Measurements from ENCODE around the gene OOSP1. TPM values are rescaled to one million over a fixed set of nuclear protein-coding genes. Genes with fewer than 3 reads are reported as not detected.

Gene OOSP1
- total RNA-seq, 1 donor from 2014 or later = not detected

DNA sequence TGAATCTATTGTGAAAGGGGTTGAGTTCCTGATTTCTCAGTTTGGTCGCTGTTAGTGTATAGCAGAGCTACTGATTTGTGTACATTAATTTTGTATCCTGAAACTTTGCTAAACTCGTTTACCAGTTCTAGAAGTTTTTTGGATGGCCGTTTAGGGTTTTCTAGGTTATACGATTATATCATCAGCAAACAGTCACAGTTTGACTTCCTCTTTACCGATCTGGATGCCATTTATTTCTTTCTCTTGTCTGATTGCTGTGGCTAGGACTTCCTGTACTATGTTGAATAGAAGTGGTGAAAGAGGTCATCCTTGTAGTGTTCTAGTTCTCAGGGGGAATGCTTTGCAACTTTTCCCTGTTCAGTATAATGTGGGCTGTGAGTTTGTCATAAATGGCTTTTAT lies 54.2 kb downstream of the OOSP1 start:
- H3K27me3 ChIP-seq (ENCODE audit: control insufficient read depth, insufficient read depth, low read length) = no peaks in the 10 kb centered on the region
- DNase-seq (ENCODE audit: low read depth) (no peak), FAIRE-seq (no peak)

DNA sequence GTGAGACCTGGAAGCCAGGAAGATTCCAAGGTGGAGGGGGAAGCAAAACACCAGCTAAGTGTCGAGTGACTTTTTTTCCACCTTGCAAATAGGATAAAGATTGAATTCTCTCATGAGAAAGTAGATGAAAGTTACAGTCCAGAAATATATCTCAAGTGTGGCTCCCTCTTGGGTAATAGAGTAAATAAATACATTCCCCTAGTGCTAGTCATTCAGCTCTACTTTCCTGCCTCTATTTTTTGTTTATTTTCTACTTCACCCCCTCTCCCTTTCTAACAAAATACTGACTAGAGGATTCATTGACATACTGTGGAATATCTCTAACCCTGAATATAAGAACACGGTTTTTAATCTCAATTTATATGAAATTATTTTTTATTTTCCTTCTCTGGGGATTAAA lies 59.6 kb downstream of the OOSP1 start:
- DNase-seq (ENCODE audit: low read depth) (peak; percentile 38), FAIRE-seq (no peak)
- Histone ChIP-seq H3K36me3 (ENCODE audit: control insufficient read depth, insufficient read depth, low read length) (no peaks in the 10 kb centered on the region), H3K4me3 (ENCODE audit: low read depth, low read length) (no peak overlapping the region), H3K27me3 (ENCODE audit: control insufficient read depth, insufficient read depth, low read length) (no peaks in the 10 kb centered on the region)
- TF ChIP-seq CTCF (IDR thresholded peaks at IDR 0.05; ENCODE audit: insufficient read depth, low read length, severe bottlenecking) = no peak

More for the DNA sequence above, 54.2 kb downstream of the OOSP1 start:
- Histone ChIP-seq H3K4me3 (ENCODE audit: low read depth, low read length) (no peak overlapping the region), H3K36me3 (ENCODE audit: control insufficient read depth, insufficient read depth, low read length) (no peaks in the 10 kb centered on the region)
- TF ChIP-seq CTCF (IDR thresholded peaks at IDR 0.05; ENCODE audit: insufficient read depth, low read length, severe bottlenecking) = no peak

DNA sequence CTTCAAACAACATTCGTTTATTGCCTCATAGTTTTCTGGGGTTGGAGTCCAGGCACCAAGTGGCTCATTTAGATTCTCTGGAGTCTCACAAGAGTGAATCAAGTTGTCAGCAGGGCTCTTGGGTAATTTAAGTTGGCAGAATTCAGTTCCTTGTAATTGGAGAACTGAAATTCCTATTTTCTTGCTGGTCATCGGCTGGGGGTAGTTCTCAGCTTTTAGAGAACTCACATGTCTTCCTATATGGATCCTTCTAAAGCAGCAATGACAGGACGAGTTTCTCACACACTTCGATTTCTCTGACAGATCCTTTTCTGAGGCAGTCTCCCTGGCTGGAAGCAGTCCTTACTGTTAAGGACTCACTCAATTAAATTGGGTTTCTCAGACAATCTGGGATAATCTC lies 61.5 kb downstream of the OOSP1 start:
- TF ChIP-seq CTCF (IDR thresholded peaks at IDR 0.05; ENCODE audit: insufficient read depth, low read length, severe bottlenecking) = no peak
- no peak for FAIRE-seq

DNA sequence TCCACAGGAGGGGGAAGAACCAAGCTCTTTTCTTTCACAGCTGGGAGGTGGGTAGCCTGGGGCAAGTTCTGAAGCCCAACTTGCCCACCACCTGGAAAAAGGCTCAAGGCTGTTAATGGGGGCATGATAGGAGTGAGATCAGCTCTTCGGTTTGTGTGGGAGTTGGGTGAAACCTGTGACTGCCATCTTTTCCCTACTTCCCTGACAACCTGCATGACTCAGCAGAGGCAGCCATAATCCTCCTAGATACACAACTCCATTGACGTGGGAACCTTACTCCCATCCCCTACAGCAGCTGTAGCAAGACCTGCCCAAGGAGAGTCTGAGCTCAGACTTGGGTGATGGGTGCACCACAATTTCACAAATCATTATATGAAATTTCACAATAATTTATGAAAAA lies 65.5 kb downstream of the OOSP1 start:
- DNase-seq (ENCODE audit: low read depth) (no peak), FAIRE-seq (no peak)
- Histone ChIP-seq H3K4me3 (ENCODE audit: low read depth, low read length) (no peak overlapping the region), H3K27me3 (ENCODE audit: control insufficient read depth, insufficient read depth, low read length) (no peaks in the 10 kb centered on the region), H3K36me3 (ENCODE audit: control insufficient read depth, insufficient read depth, low read length) (no peaks in the 10 kb centered on the region)
- no peak for TF ChIP-seq CTCF (IDR thresholded peaks at IDR 0.05; ENCODE audit: insufficient read depth, low read length, severe bottlenecking)

More for the DNA sequence above, 61.5 kb downstream of the OOSP1 start:
- H3K4me3 ChIP-seq (ENCODE audit: low read depth, low read length) = no peak overlapping the region
- DNase-seq (ENCODE audit: low read depth) = no peak
- H3K27me3 ChIP-seq (ENCODE audit: control insufficient read depth, insufficient read depth, low read length) = no peaks in the 10 kb centered on the region
- no peaks in the 10 kb centered on the region for H3K36me3 ChIP-seq (ENCODE audit: control insufficient read depth, insufficient read depth, low read length)

- no peaks in the 10 kb centered on the region for H3K36me3 ChIP-seq (ENCODE audit: control insufficient read depth, insufficient read depth, low read length)
- FAIRE-seq = no peak
- no peaks in the 10 kb centered on the region for H3K27me3 ChIP-seq (ENCODE audit: control insufficient read depth, insufficient read depth, low read length)
- no peak for TF ChIP-seq CTCF (IDR thresholded peaks at IDR 0.05; ENCODE audit: insufficient read depth, low read length, severe bottlenecking)
- peak; percentile 91 for DNase-seq (ENCODE audit: low read depth)
- H3K4me3 ChIP-seq (ENCODE audit: low read depth, low read length) = no peak overlapping the region
Observed at GRCh38 chr11:60005360-60005759, 67.1 kb downstream of the OOSP1 start.

Other genes with a start within 250 kb of the OOSP1 start
- gene OR10V1, start 224.6 kb upstream of the OOSP1 start, total RNA-seq = not detected in 2 replicates
- gene STX3, start 183.1 kb upstream of the OOSP1 start, total RNA-seq = 53.3 and 53.4 TPM in 2 replicates
- 17.4 and 23.3 TPM in 2 replicates for gene MRPL16, start 127.7 kb upstream of the OOSP1 start, total RNA-seq
- gene CBLIF, start 92.9 kb upstream of the OOSP1 start, total RNA-seq = not detected in 2 replicates
- 4.2 and 27.4 TPM in 2 replicates for gene TCN1, start 71.9 kb upstream of the OOSP1 start, total RNA-seq
- not detected in 2 replicates for gene OOSP3, start 59.6 kb upstream of the OOSP1 start, total RNA-seq
- gene OOSP4A, start 25.6 kb downstream of the OOSP1 start, total RNA-seq = not detected in 2 replicates
- not detected in 2 replicates for gene OOSP4B, start 78.7 kb downstream of the OOSP1 start, total RNA-seq
- gene OOSP2, start 102.0 kb downstream of the OOSP1 start, total RNA-seq = not detected in 2 replicates
- gene MS4A3, start 118.2 kb downstream of the OOSP1 start, total RNA-seq = not detected in 2 replicates
- gene MS4A2, start 150.2 kb downstream of the OOSP1 start, total RNA-seq = not detected in 2 replicates
- not detected in 2 replicates for gene MS4A6A, start 244.7 kb downstream of the OOSP1 start, total RNA-seq